Measurements from ENCODE around the gene C7orf57.

Gene C7orf57

GRCh38 chr7:48106906-48107659 is 71.7 kb downstream of the C7orf57 start:
- H3K4me1 ChIP-seq (ENCODE audit: control insufficient read depth in 2 of 2, insufficient read depth in 2 of 2, low read length in 2 of 2): no peaks in the 10 kb centered on the region
- no peak overlapping the region for H3K9ac ChIP-seq (ENCODE audit: low read depth in 1 of 2, low read length in 2 of 2)
- no peak overlapping the region for H3K4me3 ChIP-seq (ENCODE audit: low read length in 2 of 2)
- H3K27me3 ChIP-seq (ENCODE audit: control insufficient read depth in 2 of 2, insufficient read depth in 2 of 2, low read length in 2 of 2): no peaks in the 10 kb centered on the region
- peaks cover 47 to 50% of the 10 kb centered on the region in 2 donors for H3K36me3 ChIP-seq (ENCODE audit: control insufficient read depth in 2 of 2, insufficient read depth in 2 of 2, low read length in 2 of 2)
- no peak overlapping the region for H3K27ac ChIP-seq (ENCODE audit: low read depth in 2 of 2, low read length in 2 of 2)
- no peaks in the 10 kb centered on the region for H3K9me3 ChIP-seq (ENCODE audit: control insufficient read depth in 2 of 2, low read length in 2 of 2)

DNA sequence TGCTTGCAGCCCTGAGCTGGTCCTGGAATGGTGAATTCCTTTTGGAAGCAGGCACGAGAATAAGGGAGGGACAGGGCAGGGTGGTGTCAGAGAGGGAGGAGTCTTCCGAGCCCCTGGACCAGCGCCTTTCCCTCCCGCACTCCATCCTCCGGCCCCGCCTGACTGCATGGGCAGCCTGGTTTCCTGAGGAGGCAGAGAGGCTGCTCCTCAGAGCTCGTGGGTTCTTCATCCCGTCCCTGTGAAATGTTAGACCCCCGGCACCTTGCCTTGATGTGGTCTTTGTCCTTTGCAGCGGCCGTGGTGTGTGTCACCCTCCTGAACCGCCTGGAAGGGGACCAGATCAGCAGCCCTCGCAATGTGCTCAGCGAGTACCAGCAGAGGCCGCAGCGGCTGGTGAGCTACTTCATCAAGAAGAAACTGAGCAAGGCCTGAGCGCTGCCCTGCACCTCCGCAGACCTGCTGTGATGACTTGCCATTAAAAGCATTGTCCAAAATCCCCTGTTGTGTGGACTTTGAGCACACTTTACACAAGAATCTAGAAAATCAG is 72.7 kb downstream of the C7orf57 start:
- H3K4me1 ChIP-seq (ENCODE audit: control insufficient read depth in 2 of 2, insufficient read depth in 2 of 2, low read length in 2 of 2): no peaks in the 10 kb centered on the region
- no peak overlapping the region for H3K27ac ChIP-seq (ENCODE audit: low read depth in 2 of 2, low read length in 2 of 2)
- H3K27me3 ChIP-seq (ENCODE audit: control insufficient read depth in 2 of 2, insufficient read depth in 2 of 2, low read length in 2 of 2): no peaks in the 10 kb centered on the region
- H3K36me3 ChIP-seq (ENCODE audit: control insufficient read depth in 2 of 2, insufficient read depth in 2 of 2, low read length in 2 of 2): peaks cover 39 to 42% of the 10 kb centered on the region in 2 donors
- H3K9ac ChIP-seq (ENCODE audit: low read depth in 1 of 2, low read length in 2 of 2): no peak overlapping the region
- no peak overlapping the region for H3K4me3 ChIP-seq (ENCODE audit: low read length in 2 of 2)
- no peaks in the 10 kb centered on the region for H3K9me3 ChIP-seq (ENCODE audit: control insufficient read depth in 2 of 2, low read length in 2 of 2)

- Histone ChIP-seq H3K4me3 (ENCODE audit: low read length in 2 of 2) (no peak overlapping the region), H3K36me3 (ENCODE audit: control insufficient read depth in 2 of 2, insufficient read depth in 2 of 2, low read length in 2 of 2) (peaks cover 33 to 36% of the 10 kb centered on the region in 2 donors), H3K9me3 (ENCODE audit: control insufficient read depth in 2 of 2, low read length in 2 of 2) (no peaks in the 10 kb centered on the region), H3K27ac (ENCODE audit: low read depth in 2 of 2, low read length in 2 of 2) (no peak overlapping the region), H3K4me1 (ENCODE audit: control insufficient read depth in 2 of 2, insufficient read depth in 2 of 2, low read length in 2 of 2) (no peaks in the 10 kb centered on the region), H3K27me3 (ENCODE audit: control insufficient read depth in 2 of 2, insufficient read depth in 2 of 2, low read length in 2 of 2) (no peaks in the 10 kb centered on the region), H3K9ac (ENCODE audit: low read depth in 1 of 2, low read length in 2 of 2) (no peak overlapping the region)
Observed at GRCh38 chr7:48108959-48109847, 73.9 kb downstream of the C7orf57 start.

DNA sequence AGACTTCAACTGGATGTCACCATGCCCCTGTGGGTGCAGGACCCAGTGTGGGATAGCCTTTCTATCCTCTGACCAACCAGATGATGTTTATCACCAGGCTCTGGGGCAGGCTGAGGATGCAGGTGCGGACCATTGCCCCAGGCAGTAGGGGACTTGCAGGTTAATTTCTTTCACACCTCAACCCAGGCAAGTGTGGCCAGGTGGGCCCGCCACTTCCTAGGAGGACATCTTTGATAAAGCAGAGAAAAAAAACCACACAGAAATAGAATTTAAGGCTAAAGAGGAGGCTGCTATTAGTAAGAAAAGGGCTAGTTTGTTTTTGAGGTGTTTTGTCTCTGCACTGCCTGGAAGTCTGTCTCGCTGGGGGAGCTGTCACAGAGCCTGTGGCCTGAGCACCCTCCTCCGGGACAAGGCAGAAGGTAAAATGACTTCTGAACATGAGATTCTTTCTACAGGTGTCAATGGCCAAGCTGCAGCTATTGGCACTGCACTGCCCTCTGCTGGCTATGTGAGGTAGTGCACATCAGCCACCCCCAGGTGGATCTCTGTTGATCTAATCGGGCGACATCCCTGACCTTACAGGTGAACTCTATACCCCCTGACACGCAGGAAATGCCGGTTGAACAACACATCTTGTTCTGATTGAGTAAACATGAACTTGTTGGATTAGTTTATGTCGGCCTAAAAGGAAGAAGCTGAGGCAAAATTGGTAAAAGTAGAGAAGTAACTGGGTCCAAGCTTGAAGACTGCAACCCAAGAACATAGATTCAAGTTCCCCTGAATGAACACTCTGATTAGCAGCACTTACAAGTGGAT is 74.7 kb downstream of the C7orf57 start:
- Histone ChIP-seq H3K27ac (ENCODE audit: low read depth in 2 of 2, low read length in 2 of 2) (no peak overlapping the region), H3K4me3 (ENCODE audit: low read length in 2 of 2) (no peak overlapping the region), H3K36me3 (ENCODE audit: control insufficient read depth in 2 of 2, insufficient read depth in 2 of 2, low read length in 2 of 2) (peaks cover 27 to 33% of the 10 kb centered on the region in 2 donors), H3K27me3 (ENCODE audit: control insufficient read depth in 2 of 2, insufficient read depth in 2 of 2, low read length in 2 of 2) (no peaks in the 10 kb centered on the region), H3K9me3 (ENCODE audit: control insufficient read depth in 2 of 2, low read length in 2 of 2) (no peaks in the 10 kb centered on the region), H3K4me1 (ENCODE audit: control insufficient read depth in 2 of 2, insufficient read depth in 2 of 2, low read length in 2 of 2) (no peaks in the 10 kb centered on the region), H3K9ac (ENCODE audit: low read depth in 1 of 2, low read length in 2 of 2) (no peak overlapping the region)

GRCh38 chr7:48110868-48111267 is 75.5 kb downstream of the C7orf57 start:
- Histone ChIP-seq H3K27ac (ENCODE audit: low read depth in 2 of 2, low read length in 2 of 2) (no peak overlapping the region), H3K4me3 (ENCODE audit: low read length in 2 of 2) (no peak overlapping the region), H3K9me3 (ENCODE audit: control insufficient read depth in 2 of 2, low read length in 2 of 2) (no peaks in the 10 kb centered on the region), H3K36me3 (ENCODE audit: control insufficient read depth in 2 of 2, insufficient read depth in 2 of 2, low read length in 2 of 2) (peaks cover 26% of the 10 kb centered on the region in 2 donors), H3K27me3 (ENCODE audit: control insufficient read depth in 2 of 2, insufficient read depth in 2 of 2, low read length in 2 of 2) (no peaks in the 10 kb centered on the region), H3K4me1 (ENCODE audit: control insufficient read depth in 2 of 2, insufficient read depth in 2 of 2, low read length in 2 of 2) (no peaks in the 10 kb centered on the region), H3K9ac (ENCODE audit: low read depth in 1 of 2, low read length in 2 of 2) (no peak overlapping the region)

Data from mucosa of rectum (tissue), 2 donors.